NB4 (cell line): ENCODE results near the gene STK11IP.

ENCODE experiments used
- DNase-seq: peaks from one replicate; pipeline ENCODE4 v3.0.0; 2010; ENCODE audit warnings: low read depth
- H3K4me3 ChIP-seq: one replicate; pipeline ENCODE4 v1.5.1; 2011; ENCODE audit warnings: mild to moderate bottlenecking, low read depth, low read length, moderate library complexity
- MYC ChIP-seq: IDR thresholded peaks from 2 replicates; pipeline ENCODE4 v1.6.1; 2011; ENCODE audit warnings: low read depth, low read length
- POLR2A ChIP-seq: IDR thresholded peaks from 2 replicates; pipeline ENCODE4 v1.6.1; 2011; ENCODE audit warnings: mild to moderate bottlenecking; ENCODE audit not compliant: insufficient read length; ENCODE audit errors: extremely low read depth
- TF ChIP-seq, protein P1 (sequence below): IDR thresholded peaks from 2 replicates; pipeline ENCODE4 v1.6.1; 2011; ENCODE audit warnings: low read depth, low read length
- TF ChIP-seq, protein P2 (sequence below): IDR thresholded peaks from one replicate; pipeline ENCODE4 v1.5.1; 2012; ENCODE audit warnings: low read depth, low read length

STK11IP gene

DNA sequence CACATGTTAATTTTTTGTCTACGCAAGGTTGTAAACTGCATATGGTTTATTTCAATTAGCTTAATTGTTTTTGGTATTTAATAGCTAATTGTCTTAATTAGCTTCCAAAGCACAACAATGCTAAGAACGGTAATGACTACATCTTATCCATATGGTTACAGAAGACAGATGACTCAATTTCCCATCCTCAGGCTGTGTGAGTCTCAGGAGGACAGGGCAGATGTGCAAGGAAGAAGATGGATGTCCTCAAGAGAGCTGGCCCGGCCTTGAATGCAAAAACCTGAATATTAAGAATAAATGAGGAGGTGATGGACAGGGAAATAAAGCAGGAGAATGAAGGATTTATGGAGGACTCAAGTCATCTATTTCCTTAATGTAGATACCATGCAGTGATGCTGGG, 61.2 kb downstream of the STK11IP start:
- no peak for DNase-seq
- TF ChIP-seq, protein P1, sequence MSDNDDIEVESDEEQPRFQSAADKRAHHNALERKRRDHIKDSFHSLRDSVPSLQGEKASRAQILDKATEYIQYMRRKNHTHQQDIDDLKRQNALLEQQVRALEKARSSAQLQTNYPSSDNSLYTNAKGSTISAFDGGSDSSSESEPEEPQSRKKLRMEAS, result no peak
- TF ChIP-seq POLR2A, result no peak
- no peak for TF ChIP-seq MYC
- TF ChIP-seq, protein P2, sequence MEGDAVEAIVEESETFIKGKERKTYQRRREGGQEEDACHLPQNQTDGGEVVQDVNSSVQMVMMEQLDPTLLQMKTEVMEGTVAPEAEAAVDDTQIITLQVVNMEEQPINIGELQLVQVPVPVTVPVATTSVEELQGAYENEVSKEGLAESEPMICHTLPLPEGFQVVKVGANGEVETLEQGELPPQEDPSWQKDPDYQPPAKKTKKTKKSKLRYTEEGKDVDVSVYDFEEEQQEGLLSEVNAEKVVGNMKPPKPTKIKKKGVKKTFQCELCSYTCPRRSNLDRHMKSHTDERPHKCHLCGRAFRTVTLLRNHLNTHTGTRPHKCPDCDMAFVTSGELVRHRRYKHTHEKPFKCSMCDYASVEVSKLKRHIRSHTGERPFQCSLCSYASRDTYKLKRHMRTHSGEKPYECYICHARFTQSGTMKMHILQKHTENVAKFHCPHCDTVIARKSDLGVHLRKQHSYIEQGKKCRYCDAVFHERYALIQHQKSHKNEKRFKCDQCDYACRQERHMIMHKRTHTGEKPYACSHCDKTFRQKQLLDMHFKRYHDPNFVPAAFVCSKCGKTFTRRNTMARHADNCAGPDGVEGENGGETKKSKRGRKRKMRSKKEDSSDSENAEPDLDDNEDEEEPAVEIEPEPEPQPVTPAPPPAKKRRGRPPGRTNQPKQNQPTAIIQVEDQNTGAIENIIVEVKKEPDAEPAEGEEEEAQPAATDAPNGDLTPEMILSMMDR, result no peak
- no peak overlapping the region for H3K4me3 ChIP-seq

DNA sequence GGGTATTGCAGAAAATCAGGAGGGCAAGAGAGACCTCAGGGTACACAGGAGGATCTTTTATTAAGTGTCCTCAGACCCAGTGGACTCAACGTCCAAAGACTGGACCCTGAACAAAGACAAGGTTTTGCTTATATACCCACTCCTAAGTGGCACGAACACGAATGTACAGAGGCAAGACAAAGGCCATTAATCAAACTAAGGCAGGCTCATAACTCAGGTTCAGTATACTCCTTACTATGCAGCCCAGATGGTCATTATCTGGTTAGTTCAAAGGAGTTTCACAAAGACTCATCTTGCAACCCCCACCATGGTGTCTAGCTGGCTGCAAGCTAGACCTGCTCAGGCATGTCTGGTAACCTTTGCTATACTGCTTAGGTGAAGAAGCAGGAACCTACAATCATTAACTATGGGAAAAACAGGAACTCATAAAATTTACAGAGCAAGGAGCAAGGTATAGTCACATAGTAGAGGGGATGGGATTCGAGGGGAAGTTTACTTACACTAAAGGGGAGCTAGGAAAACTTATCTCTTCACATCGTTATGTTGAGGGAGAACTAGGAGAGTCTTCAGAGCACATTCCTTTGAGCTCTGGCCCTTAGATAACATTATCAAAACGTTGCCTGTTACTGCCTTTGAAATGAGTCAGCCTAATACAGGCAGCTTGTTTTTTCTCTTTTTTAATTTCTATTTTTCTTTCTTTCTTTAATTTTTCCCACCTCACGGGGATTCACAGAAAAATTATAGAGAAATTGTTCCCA, 63.7 kb downstream of the STK11IP start:
- DNase-seq, result no peak

DNA sequence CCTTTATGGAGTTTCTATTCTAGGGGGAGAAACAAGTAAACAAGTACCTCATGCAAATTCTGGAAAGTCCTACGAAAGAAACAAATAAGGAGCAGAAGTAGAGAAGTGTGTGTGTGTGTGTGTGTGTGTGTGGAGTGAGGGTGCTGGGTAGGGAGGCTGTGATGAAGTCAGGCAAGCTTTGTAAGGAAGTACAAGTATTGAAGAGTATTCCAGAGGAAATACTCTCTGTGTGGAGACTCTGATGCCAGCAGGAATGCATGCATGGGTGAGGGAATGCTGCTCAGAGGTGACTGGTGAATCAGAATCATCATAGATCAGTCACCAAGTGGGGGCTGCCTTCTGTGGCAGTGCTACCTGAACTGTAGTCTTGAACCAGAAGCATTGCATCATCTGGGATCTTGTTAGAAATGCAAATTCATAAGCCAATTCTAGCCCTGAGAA, 64.3 kb downstream of the STK11IP start:
- no peak for DNase-seq
- no peak overlapping the region for H3K4me3 ChIP-seq
- no peak for TF ChIP-seq POLR2A
- TF ChIP-seq, protein P2, result no peak
- TF ChIP-seq MYC, result no peak
- TF ChIP-seq, protein P1, result no peak

More for the DNA sequence above, 63.7 kb downstream of the STK11IP start:
- no peak overlapping the region for H3K4me3 ChIP-seq
- TF ChIP-seq MYC (no peak), POLR2A (no peak)
- TF ChIP-seq, protein P2, result no peak
- TF ChIP-seq, protein P1, result no peak

DNA sequence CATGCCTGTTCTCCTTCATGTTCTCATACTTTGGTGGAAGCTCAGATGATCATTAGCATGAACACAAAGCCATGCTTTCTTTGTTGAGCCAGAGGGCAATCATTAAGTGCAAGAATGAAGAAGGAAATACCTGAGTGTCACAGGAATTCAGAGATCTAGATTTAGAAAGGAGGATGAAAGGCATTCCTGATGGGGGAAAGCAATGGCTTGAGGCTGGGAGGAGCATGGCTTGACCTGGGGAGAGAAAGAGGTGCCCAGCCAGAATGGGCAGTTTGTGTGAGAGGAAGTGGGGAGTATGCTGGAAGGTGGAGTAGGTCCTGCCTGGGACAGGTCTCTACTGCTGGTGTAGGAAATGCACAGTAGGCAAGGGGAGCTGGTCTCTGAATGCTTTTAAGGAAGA, 64.9 kb downstream of the STK11IP start:
- TF ChIP-seq, protein P2, result no peak
- TF ChIP-seq, protein P1, result no peak
- TF ChIP-seq MYC, result no peak
- TF ChIP-seq POLR2A, result no peak
- DNase-seq, result no peak
- no peak overlapping the region for H3K4me3 ChIP-seq

DNA sequence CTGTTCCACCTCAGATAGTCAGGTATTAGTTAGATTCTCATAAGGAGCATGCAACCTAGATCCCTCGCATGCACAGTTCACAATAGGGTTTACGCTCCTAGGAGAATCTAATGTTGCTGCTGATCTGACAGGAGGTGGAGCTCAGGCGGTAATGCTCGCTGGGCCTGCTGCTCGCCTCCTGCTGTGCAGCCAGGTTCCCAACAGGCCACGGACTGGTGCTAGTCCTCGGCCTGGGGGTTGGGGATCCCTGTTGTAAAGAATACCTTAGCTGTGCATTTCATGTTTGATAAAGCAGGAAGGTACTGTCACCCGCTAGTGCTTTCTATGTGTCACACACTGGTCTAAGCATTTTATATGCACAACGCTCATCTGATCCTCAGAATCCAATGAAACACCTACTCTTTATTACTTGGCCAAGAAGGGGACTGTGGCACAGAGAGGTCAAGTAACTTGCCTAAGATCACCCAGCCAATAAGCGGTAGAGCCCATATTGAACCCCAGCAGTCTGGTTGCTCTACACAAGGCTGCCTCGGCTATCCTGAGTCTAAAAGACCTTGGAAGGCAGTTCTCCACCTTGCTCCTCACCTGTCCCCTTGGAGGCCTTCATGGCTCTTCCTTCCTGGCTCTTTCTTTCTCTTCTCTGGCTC, 65.6 kb downstream of the STK11IP start:
- TF ChIP-seq MYC, result no peak
- TF ChIP-seq POLR2A, result no peak
- TF ChIP-seq, protein P1, result no peak
- TF ChIP-seq, protein P2, result no peak
- no peak overlapping the region for H3K4me3 ChIP-seq
- no peak for DNase-seq
